ENCODE measurements around the gene IGF2BP3.

Gene IGF2BP3

GRCh38 chr7:23308754-23309153 is 161.5 kb downstream of the IGF2BP3 start:
- H3K4me3 ChIP-seq (replicated peaks in 1 of 2; ENCODE audit: low read depth in 2 of 2, low read length in 2 of 2), result no peak overlapping the region
- no peak for DNase-seq (ENCODE audit: low read depth in 2 of 2)
- no peak for TF ChIP-seq CTCF (IDR thresholded peaks at IDR 0.05; ENCODE audit: low read depth, low read length)

- no peak for TF ChIP-seq CTCF (IDR thresholded peaks at IDR 0.05; ENCODE audit: low read depth, low read length)
- no peak for DNase-seq (ENCODE audit: low read depth in 2 of 2)
- no peak overlapping the region for H3K4me3 ChIP-seq (replicated peaks in 1 of 2; ENCODE audit: low read depth in 2 of 2, low read length in 2 of 2)
These were observed 163.3 kb downstream of the IGF2BP3 start for GRCh38 chr7:23306936-23307521.

- no peak for TF ChIP-seq CTCF (IDR thresholded peaks at IDR 0.05; ENCODE audit: low read depth, low read length)
- peak in 1 of 2 donors; percentile 25 for DNase-seq (ENCODE audit: low read depth in 2 of 2)
- H3K4me3 ChIP-seq (replicated peaks in 1 of 2; ENCODE audit: low read depth in 2 of 2, low read length in 2 of 2), result peak overlapping the region; percentile 93 to 96
These were observed 170.5 kb downstream of the IGF2BP3 start for GRCh38 chr7:23299770-23300300.

DNA sequence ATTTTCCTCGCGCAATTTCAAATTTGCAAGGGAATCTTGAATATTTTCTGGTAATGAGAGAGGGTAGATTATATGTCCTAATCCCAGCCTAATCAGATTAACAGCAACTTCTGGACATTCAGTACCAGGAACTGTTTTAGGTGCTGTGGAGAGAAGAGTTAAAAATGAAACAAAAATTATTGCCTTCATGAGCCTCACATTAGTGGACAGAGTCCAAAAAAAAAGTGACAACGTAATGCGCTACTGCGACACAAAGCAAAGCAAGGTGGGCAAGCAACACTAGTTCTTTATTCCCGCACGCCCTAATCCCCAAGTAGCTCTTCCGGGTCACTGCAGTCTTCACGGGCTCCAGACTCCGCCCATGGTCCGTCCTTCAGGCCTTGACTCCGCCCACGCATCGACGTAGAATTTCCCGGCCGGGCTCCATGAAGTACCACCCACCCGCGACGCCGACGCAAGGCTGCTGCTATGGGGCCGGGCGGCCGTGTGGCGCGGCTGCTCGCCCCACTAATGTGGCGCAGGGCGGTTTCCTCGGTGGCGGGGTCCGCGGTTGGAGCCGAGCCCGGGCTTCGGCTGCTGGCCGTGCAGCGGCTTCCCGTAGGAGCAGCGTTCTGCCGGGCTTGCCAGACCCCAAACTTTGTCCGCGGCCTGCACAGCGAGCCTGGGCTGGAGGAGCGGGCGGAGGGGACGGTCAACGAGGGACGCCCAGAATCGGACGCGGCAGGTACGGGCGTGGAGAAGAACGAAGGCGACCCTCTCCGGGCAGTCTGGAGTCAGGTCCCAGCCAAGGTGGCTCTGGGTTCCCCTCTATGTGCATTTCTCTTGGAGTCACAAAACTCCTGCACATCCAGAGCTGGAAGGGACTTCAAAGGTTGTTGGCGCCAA is 171.2 kb downstream of the IGF2BP3 start, which contains the start of gene MALSU1:
Gene MALSU1, plus strand, starts transcription at position 455 of the 885 bp plus-strand sequence. Its CDS starts 14 bp downstream, at position 469.
- peak within 1 kb of the TSS; percentile 93 to 96 for H3K4me3 ChIP-seq (replicated peaks in 1 of 2; ENCODE audit: low read depth in 2 of 2, low read length in 2 of 2)
- no peak for TF ChIP-seq CTCF (IDR thresholded peaks at IDR 0.05; ENCODE audit: low read depth, low read length)
- peak; percentile 97 to 98 for DNase-seq (ENCODE audit: low read depth in 2 of 2)

GRCh38 chr7:23298141-23298881 is 172.0 kb downstream of the IGF2BP3 start:
- peak; percentile 74 to 92 for DNase-seq (ENCODE audit: low read depth in 2 of 2)
- no peak for TF ChIP-seq CTCF (IDR thresholded peaks at IDR 0.05; ENCODE audit: low read depth, low read length)
- no peak overlapping the region for H3K4me3 ChIP-seq (replicated peaks in 1 of 2; ENCODE audit: low read depth in 2 of 2, low read length in 2 of 2)

- DNase-seq (ENCODE audit: low read depth in 2 of 2), result no peak
- H3K4me3 ChIP-seq (replicated peaks in 1 of 2; ENCODE audit: low read depth in 2 of 2, low read length in 2 of 2), result no peak overlapping the region
- no peak for TF ChIP-seq CTCF (IDR thresholded peaks at IDR 0.05; ENCODE audit: low read depth, low read length)
These were observed 174.9 kb downstream of the IGF2BP3 start for GRCh38 chr7:23295401-23295697.
